Tibial nerve (tissue), 4 donors: Measurements from ENCODE around the gene RASAL2.

Source experiments
- EP300 ChIP-seq, 2 donors: sonication (generic); formaldehyde crosslinking; IDR thresholded peaks; one replicate each; pipeline ENCODE4 v1.6.1; 2017; ENCODE audit warnings: antibody characterized with exemption in 2 of 2, mild to moderate bottlenecking in 1 of 2
- TF ChIP-seq, protein P1 (sequence below), 5 experiments: fragments of 200-600 bp in 3 of 5; fragments of 450-650 bp in 2 of 5; sonication (generic) in 3 of 5; IDR thresholded peaks; one replicate each; pipeline ENCODE4 v1.5.1; 2016 to 2019; ENCODE audit warnings: antibody characterized with exemption in 5 of 5, mild to moderate bottlenecking in 3 of 5, moderate library complexity in 2 of 5

DNA sequence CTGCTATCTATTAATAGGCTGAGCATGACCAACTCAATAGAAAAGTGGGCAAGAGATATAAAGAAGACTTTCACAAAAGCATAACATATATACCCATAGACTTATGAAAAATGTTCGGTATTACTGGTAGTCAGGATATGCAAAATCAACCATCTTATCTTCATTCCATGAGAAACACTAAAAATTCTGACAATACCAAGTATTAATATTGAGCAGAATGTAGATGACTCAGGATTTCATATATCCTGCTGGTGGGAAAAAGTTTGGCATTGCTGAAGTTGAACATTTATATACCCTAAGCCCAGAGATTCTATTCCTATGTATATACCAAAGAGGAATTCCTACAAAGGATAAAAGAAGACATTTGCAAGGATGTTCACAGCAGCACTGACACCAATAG, 264.6 kb downstream of the RASAL2 start:
- TF ChIP-seq, protein P1, sequence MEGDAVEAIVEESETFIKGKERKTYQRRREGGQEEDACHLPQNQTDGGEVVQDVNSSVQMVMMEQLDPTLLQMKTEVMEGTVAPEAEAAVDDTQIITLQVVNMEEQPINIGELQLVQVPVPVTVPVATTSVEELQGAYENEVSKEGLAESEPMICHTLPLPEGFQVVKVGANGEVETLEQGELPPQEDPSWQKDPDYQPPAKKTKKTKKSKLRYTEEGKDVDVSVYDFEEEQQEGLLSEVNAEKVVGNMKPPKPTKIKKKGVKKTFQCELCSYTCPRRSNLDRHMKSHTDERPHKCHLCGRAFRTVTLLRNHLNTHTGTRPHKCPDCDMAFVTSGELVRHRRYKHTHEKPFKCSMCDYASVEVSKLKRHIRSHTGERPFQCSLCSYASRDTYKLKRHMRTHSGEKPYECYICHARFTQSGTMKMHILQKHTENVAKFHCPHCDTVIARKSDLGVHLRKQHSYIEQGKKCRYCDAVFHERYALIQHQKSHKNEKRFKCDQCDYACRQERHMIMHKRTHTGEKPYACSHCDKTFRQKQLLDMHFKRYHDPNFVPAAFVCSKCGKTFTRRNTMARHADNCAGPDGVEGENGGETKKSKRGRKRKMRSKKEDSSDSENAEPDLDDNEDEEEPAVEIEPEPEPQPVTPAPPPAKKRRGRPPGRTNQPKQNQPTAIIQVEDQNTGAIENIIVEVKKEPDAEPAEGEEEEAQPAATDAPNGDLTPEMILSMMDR (IDR thresholded peaks at IDR 0.05): no peak
- TF ChIP-seq EP300 (IDR thresholded peaks at IDR 0.05): no peak
